ENCODE data around the gene APCDD1. TPM values are rescaled to one million over a fixed set of nuclear protein-coding genes. Genes with fewer than 3 reads are reported as not detected.

APCDD1 gene
- total and polyA plus RNA-seq, 2 of the 8 experiments (the other 6 are each of a cell fraction or from before 2014, with no cell fraction given): 2.6 to 3.6 TPM

DNA sequence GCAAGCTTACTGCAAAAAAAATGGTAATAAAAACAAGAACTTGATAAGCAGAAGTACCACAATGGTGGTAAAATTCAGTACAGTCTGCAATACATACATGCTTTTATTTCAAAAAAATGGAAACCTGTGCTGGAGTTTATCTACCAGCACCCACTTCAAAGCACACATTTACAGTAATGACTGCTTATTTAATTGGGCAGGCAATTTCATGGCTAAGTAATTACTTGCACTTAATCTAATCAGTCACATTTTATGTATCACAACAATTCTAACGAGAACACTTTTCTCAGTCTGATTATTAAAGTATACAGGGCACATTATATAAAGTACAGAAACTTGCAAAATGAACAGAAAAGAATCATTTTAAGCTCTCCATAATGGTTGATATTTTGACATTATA lies 5.2 kb downstream of the APCDD1 start:
- no peaks in the 10 kb centered on the region for H3K9me3 ChIP-seq (ENCODE audit: insufficient read depth in 2 of 2, low read depth in 1 of 2, low read length in 1 of 2)
- no peak overlapping the region for H4K91ac ChIP-seq (replicated peaks; ENCODE audit: insufficient read length, low read length)
- no peak overlapping the region for H3K9ac ChIP-seq (replicated peaks in 1 of 4; ENCODE audit: extremely low read depth in 1 of 4, low read depth in 3 of 4, low read length in 3 of 4)
- H4K5ac ChIP-seq (ENCODE audit: insufficient read length, low read depth, low read length): no peak overlapping the region
- no peak overlapping the region for H3K14ac ChIP-seq (ENCODE audit: insufficient read length)
- no peak overlapping the region for H2BK20ac ChIP-seq (ENCODE audit: low read length)
- H3K27me3 ChIP-seq (replicated peaks in 1 of 4; ENCODE audit: control insufficient read depth in 3 of 4, extremely low read depth in 1 of 4, insufficient read depth in 3 of 4, low read length in 3 of 4): peaks cover 5 to 20% (median 16%) of the 10 kb centered on the region in 4 experiments; a peak in 6 of 7 replicates
- WGBS, 2 experiments (ENCODE audit: extremely low coverage in 1 of 2, insufficient coverage in 1 of 2, insufficient read length in 1 of 2, insufficient replicate concordance in 2 of 2, low coverage in 1 of 2, low lambda C conversion rate in 2 of 2, missing lambda C conversion rate in 1 of 2): 0% methylated on average over 1 of the region's 1 CpG; no CpG with 5 or more reads in 1 of the 2 experiments
- no peak overlapping the region for H2AK5ac ChIP-seq (ENCODE audit: low read depth, low read length)
- no peak overlapping the region for H4K8ac ChIP-seq (ENCODE audit: extremely low read depth, insufficient read depth, low read length)
- H3K4me3 ChIP-seq (ENCODE audit: extremely low read depth in 1 of 4, insufficient read depth in 2 of 4, low read depth in 3 of 4, low read length in 4 of 4): no peak overlapping the region
- H3K79me2 ChIP-seq (ENCODE audit: control insufficient read depth in 1 of 2, insufficient read depth in 2 of 2, low read length in 2 of 2): no peaks in the 10 kb centered on the region
- H3K4me1 ChIP-seq (replicated peaks in 1 of 4; ENCODE audit: control insufficient read depth in 3 of 4, insufficient read depth in 4 of 4, low read length in 3 of 4): peaks cover 0 to 11% (median 4%) of the 10 kb centered on the region in 4 experiments; a peak in 5 of 7 replicates
- H2BK5ac ChIP-seq (ENCODE audit: low read depth, low read length): no peak overlapping the region
- no peak overlapping the region for H3K23ac ChIP-seq (ENCODE audit: insufficient read length)
- no peak overlapping the region for H2BK120ac ChIP-seq (replicated peaks; ENCODE audit: low read depth, low read length)
- H3K18ac ChIP-seq (ENCODE audit: extremely low read depth, low read length): no peak overlapping the region
- H3K4me2 ChIP-seq (ENCODE audit: insufficient read depth in 1 of 2, low read depth in 2 of 2, low read length in 2 of 2): no peak overlapping the region
- peaks cover 5% of the 10 kb centered on the region; the same call in 1 of the 2 replicates for H3K23me2 ChIP-seq (ENCODE audit: low read depth, low read length)
- CTCF ChIA-PET (ENCODE audit: partially characterized antibody): interaction anchor here (0.5 to 2.1 kb wide), 3 partner anchors 18 to 1251 kb away, joined by 3 to 4 read pairs (median 4); no protein-coding TSS in a partner anchor
- H3K4ac ChIP-seq (replicated peaks; ENCODE audit: insufficient read length, low read depth, low read length): no peak overlapping the region
- no peak for TF ChIP-seq FOSL1 (IDR thresholded peaks at IDR 0.05; ENCODE audit: insufficient read depth, low read depth, low read length)
- TF ChIP-seq KDM4A (IDR thresholded peaks at IDR 0.05; ENCODE audit: low read depth, low read length, severe bottlenecking): no peak
- TF ChIP-seq SRF (IDR thresholded peaks at IDR 0.05; ENCODE audit: low read depth, low read length): no peak
- TF ChIP-seq TCF12 (IDR thresholded peaks at IDR 0.05; ENCODE audit: low read depth, low read length): no peak
- TF ChIP-seq JUN (IDR thresholded peaks at IDR 0.05; ENCODE audit: low read depth, low read length): no peak
- no peak for TF ChIP-seq SP4 (IDR thresholded peaks at IDR 0.05; ENCODE audit: low read length)
- no peak for TF ChIP-seq CREB1 (IDR thresholded peaks at IDR 0.05)
- no peak for TF ChIP-seq KDM1A (IDR thresholded peaks at IDR 0.05; ENCODE audit: borderline replicate concordance, low read length)
- no peak for TF ChIP-seq CHD1 (IDR thresholded peaks at IDR 0.05; ENCODE audit: low read depth, low read length)
- TF ChIP-seq, protein P1, sequence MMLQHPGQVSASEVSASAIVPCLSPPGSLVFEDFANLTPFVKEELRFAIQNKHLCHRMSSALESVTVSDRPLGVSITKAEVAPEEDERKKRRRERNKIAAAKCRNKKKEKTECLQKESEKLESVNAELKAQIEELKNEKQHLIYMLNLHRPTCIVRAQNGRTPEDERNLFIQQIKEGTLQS (IDR thresholded peaks at IDR 0.05; ENCODE audit: insufficient read depth, low read depth, low read length): no peak
- no peak for TF ChIP-seq SIRT6 (IDR thresholded peaks at IDR 0.05; ENCODE audit: low read length)
- no peak for TF ChIP-seq RNF2 (IDR thresholded peaks at IDR 0.05; ENCODE audit: borderline replicate concordance, low read depth, low read length, missing control alignments, poor library complexity, severe bottlenecking)
- no peak overlapping the region for H3K27ac ChIP-seq (ENCODE audit: low read depth, low read length)
- H2BK12ac ChIP-seq (ENCODE audit: low read depth, low read length): no peak overlapping the region
- no peaks in the 10 kb centered on the region for H3K36me3 ChIP-seq (ENCODE audit: control insufficient read depth in 2 of 4, insufficient read depth in 4 of 4, low read length in 3 of 4)
- H2BK15ac ChIP-seq (ENCODE audit: low read length): no peak overlapping the region
- H2AFZ ChIP-seq (ENCODE audit: low read length): no peak overlapping the region
- no peak for FAIRE-seq
- no peak for DNase-seq (ENCODE audit: low read depth in 1 of 2, low spot score in 2 of 2)
- no peak overlapping the region for H3K56ac ChIP-seq (replicated peaks; ENCODE audit: insufficient read length, low read depth, low read length)
- POLR2A ChIA-PET (ENCODE audit: partially characterized antibody): no interaction called here
- peaks cover 0 to 2% of the 10 kb centered on the region in 2 experiments for H4K20me1 ChIP-seq (replicated peaks in 1 of 2; ENCODE audit: control insufficient read depth in 1 of 2, insufficient read depth in 2 of 2, low read length in 2 of 2)
- H3K79me1 ChIP-seq (ENCODE audit: low read depth, low read length): no peaks in the 10 kb centered on the region

Data from H1 (cell line).